HG03280 (cell line): ENCODE results near the gene ITGB3BP.
"Not testable (repeated sequence)": the region's sequence is repeated elsewhere in the genome, so short reads cannot be mapped to it uniquely, and the experiment has no call there.

ENCODE experiments used
- ATAC-seq: cut with Tn5 transposase; IDR thresholded peaks from one replicate; pipeline ENCODE4 v1.9.1; 2021; ENCODE audit warnings: mild to moderate bottlenecking, moderate library complexity; ENCODE audit not compliant: unreplicated experiment

The ITGB3BP gene, protein sequence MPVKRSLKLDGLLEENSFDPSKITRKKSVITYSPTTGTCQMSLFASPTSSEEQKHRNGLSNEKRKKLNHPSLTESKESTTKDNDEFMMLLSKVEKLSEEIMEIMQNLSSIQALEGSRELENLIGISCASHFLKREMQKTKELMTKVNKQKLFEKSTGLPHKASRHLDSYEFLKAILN

DNA sequence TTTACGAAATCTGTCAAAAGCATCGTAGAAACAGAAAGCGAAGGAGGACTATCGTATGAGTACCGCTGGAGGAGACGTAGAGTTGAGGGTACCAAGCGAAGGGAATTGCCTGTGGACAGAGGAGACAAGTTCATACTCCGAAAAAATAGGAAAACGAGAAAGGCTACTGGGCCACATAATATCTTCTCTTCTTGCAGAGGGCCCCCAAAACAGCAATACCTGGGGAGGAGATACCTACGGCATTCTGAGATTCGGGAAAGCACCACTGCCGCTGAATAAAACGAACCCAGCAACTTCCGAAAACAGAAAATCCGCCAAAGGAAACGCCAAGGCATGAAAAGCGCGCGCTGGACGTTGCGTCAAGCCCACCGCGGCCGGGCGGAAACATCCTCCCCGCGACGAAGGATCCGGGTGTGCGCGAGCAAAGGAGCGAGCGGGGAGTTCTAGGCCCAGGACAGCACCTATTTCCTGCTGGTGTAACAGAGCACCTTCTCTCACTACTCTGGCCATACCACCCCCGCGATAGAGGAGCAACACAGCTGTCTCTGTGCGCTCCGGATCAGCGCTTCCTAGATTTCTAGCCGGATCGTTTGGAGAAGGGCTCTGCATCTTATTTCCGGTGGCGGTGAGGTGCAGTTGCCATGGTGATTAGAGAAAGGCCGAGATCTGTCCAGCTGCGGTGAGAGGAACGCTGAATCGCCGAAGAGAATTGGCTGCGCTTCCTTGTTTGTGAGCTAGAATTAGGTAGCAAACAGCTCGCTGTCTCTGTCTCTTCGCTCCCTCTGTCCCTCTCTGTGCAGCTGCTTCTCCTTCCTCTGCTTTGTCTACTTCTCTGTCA lies at the start of gene ITGB3BP, which contains the start of gene EFCAB7:
Gene ITGB3BP, minus strand, starts transcription at position 335 of the 838 bp plus-strand sequence. Its CDS starts 92 bp downstream, at position 243.
Gene EFCAB7, plus strand, starts transcription at position 635 of the 838 bp plus-strand sequence. CDS start 2,048 bp downstream, outside the sequence.
- peak; percentile 87 for ATAC-seq

DNA sequence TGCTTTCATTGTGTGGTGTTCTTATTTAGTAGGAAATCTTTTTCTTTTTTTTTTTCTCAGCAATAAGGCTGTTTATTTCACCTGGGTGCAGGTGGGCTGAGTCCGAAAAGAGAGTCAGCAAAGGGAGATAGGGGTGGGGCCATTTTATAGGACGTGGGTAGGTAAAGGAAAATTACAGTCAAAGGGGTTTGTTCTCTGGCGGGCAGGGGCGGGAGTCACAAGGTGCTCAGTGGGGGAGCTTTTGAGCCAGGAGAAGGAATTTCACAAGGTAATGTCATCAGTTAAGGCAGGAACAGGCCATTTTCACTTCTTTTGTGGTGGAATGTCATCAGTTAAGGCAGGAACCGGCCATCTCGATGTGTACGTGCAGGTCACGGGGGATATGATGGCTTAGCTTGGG lies 49.7 kb upstream of the ITGB3BP start:
- not testable (repeated sequence) for ATAC-seq

DNA sequence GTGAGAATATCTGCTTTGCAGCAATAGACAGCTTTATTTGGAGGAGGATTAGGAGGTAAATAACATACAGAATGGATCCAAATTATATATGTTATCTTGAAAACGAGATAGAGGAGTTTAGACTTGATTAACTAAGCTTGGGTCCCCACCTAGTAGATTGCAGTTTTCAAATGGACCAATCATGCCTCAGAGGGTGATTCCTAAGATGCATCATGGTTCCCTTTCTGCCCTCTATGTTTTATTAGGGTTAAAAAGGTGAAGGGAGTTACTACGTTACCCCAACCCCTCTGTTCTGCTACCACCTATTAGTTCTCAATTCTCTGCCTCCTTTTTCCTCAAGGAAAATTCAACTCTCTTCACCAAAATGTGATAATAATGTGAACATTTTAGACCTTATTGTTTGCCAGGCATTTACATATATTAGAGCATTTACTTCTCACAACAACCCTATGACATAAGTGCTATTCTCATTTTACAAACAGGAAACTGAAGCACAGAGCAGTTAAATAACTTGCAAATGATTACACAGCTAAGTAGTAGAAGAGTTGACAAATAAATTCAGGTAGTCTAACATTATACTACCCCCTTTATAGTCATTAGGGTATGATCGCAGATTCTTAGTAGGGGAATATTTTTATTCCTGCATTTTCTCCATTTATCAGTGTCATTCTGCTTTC lies 46.8 kb upstream of the ITGB3BP start:
- no peak for ATAC-seq

DNA sequence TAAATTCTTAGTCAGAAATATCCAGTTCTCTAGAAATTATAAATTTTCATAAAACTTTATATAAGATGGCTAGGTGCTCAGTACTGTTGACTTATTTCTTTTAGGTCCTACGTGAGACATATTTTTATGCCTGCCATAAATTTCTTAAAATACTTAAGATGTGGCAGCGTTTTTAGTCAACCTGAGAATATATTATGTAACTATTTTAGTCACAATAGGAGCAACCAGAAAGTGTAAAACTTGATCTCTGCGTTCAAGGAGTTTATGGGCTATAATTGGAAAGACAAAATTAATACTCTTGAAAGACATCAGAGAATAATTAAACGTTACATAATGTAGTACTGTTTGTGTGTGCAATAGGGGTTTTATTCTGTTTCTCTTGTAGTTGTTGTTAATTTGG lies 46.0 kb upstream of the ITGB3BP start:
- no peak for ATAC-seq

DNA sequence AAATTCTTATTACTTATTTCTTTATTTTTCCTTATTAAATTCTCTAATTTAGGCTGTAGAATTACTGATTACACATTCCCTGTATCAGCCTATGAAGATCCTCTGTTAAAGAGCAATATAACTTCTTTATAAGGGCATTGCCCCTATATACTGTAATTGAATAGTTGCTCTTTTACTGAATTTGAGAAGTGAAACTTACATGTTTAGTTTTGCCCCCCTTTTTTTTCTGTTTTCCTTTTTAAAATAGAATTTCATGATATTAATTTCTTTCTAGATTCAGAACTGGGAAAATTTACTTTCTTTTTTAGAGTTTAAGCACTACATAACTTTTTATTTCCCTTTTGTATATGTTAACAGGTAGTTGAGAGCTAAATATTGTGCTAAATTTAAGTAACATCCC lies 40.7 kb upstream of the ITGB3BP start:
- no peak for ATAC-seq

DNA sequence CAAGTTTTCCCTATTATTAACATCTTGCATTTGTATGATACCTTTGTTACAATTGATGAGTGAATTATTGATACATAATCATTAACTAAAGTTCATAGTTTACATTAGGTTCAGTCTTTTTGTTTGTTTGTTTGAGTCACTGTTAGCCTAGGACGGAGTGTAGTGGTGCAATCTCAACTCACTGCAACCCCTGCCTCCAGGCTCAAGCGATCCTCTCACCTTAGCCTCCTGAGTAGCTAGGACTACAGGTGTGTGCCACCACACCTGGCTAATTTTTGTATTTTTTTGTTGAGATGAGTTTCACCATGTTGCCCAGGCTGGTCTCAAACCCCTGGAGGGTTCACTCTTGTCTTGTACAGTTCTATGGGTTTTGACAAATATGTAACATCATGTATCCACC lies 36.3 kb upstream of the ITGB3BP start:
- ATAC-seq, result no peak

DNA sequence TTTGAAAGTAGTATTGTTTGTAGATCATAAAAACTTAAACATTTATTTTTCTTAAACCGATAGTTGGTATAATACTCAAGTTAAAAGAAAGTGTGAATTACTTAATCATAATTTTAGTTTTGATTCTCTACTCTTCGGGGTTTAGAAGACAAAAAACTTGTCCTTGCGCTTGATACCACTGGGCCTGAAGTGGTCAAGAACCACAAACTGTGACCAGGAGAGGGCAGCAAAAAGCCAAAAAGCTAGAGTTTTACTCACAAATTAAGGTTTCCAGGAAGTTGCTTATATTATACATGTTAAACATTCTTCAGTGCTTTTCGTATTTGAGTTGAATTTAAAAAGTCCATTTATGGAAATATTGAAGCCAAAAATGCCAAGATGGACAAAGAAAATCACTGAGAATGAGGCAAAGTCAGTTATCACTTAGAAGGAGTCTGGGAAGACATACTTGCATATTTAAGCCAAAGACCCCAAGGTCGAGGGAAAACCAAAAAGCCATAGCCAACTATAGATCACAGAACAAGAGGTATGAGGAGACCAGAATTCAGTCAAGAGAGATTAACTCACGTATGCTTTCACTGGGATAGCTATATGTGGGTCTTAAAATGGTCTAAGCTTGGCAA lies 34.5 kb upstream of the ITGB3BP start:
- no peak for ATAC-seq

DNA sequence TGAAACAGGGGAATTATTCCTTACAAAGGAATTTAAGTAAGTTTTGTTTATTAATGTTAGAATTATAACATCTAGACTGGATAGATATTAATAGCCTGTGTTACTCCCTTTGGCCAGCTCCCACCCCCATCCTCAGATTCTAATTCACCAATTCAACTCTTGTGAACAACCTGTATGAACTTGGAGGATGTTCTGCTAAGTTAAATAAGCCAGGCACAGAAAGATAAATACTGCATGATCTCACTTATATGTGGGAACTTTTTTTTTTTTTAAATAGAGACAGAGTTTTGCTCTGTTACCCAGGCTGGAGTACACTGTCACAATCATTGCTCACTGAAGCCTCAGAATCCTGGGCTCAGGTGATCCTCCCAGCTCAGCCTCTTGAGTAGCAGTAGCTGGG lies 32.5 kb upstream of the ITGB3BP start:
- ATAC-seq, result no peak

DNA sequence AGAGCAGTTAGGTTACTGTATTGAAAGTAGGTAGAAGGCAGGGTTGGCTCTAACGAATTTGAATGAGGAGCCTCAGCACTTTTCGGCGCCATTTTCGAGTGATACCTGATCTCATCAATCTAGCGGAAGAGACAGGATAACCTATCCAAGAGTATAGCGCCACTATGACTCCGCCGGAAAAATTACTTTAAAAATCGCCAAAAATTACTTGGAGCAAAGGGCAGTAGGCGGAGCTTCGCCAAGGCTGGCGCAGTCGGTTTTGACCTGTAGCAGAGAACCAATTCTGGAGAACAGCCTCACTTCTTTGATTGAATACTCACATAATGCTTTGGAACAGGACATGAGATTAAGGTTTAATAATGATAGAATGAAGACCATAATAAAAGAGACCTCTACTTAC lies 25.9 kb upstream of the ITGB3BP start:
- no peak for ATAC-seq

DNA sequence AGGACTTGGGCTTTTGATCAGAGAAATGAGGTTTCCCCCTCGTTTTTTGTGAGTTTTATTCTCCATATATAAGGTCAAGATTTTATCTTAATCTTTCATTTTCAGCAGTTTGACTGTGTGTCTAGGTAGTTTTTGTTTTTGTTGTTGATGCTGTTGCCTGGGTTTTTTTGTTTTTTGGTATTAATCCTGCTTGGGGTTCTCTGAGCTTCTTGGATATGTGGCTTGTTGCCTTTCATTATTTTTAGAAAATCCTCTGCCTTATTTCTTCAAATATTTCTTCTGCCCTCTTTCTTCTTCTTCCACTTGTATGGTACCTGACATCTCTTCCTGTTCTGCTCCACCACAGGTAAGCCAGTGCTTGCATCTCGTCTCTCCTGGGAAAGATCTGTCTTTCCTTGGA lies 25.3 kb upstream of the ITGB3BP start:
- no peak for ATAC-seq

DNA sequence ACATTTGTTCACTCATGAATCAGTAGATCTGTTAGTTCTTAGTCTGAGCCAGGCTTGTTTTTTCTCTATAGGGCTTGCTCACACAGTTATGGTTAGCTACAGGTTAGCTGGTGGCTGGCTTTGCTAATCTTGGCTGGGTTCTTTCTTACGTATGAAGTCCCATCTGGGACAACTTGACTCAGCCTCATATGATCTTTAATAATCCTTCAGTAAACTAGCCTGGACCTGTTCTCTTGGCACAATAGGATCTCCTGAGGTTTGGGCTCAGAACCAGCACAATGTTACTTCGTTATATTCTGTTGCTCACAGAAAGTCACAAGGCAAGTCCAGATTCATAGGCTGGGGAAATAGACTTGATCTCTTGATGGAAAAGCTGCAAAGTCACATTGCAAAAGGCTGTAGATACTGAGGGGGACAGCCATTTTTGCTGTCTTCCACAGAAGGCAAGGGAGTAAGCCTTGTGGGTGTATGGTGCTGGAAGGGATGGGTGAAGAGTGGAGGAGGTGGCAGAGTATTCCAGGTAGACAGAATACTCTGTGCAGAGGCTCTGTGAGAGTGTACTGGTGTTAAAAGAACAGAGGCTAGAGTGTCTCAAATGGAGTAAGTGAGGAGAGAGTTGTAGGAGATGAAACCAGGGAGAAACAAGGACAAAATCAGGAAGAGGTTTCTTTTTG lies 24.7 kb upstream of the ITGB3BP start:
- ATAC-seq, result no peak

DNA sequence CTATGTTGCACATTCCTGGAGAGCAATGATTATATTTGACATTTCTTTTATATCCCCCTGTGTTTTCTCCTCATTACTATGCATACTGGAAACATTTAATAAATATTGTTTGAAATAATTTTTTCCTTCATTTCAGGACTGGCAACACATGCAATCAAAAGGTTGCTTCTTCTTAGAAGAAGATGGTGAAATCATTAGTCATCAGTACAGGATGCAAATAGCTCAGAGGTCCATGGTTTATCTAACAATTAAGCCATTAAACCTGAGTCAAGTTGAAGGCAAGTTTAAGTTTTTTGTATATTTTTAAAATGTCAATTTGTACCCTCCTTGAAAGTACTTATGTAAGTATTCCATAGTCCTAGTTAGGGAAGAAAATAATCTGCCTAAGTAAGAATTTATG lies 22.8 kb upstream of the ITGB3BP start:
- ATAC-seq, result no peak

DNA sequence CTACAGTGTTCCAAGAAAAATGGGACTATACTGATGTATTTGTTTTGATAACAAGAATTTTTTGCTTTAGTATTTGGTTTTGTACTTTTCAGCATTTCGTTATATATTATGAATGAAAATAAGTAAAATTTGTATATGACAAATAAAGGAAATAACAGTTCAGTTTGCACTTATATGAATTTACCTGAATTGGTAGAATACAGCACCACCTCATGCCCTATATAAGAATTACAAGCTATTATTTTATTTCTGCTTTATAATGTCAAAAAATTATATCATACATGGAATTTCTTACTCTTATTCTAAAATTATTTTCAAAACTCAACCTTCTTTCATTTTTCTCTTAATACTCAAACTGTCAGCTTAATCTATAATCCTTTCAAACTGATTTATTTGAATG lies 14.9 kb upstream of the ITGB3BP start:
- ATAC-seq, result no peak

DNA sequence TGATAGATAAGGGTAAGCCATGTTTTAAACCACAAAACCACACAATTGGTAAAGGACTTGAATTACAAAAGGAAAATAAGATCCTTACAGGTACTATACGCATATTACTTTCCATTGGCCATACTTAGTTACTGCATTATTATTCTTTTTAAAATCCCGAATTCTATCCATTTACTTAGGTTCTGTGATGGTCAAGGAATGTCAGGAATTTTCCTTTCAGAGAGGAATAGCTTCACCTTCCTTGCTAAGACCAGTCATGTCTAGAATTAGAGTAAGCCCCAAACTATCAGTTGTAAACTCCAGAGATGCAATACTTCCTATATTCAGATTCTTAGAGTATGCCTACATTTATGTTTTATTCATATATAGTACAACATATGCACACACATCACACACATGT lies 14.0 kb upstream of the ITGB3BP start:
- no peak for ATAC-seq

DNA sequence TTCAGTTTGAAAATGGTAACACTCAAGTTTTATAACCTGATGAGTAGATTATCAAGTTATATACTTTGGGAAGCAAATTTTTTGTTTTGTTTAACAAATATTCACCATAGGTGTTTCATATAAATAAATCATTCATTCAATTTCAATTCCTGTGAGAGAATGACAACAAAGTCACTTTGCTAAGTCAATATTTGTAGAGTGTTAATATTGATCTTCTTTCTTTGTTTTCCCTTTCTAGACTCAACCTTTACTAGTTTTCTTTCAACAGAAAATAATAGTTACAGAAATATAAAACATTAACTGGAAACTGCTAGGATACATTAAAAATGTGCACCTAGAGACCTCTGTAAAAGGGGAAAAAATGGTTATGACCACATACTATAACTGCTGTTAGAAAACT lies 11.4 kb upstream of the ITGB3BP start:
- ATAC-seq, result no peak

DNA sequence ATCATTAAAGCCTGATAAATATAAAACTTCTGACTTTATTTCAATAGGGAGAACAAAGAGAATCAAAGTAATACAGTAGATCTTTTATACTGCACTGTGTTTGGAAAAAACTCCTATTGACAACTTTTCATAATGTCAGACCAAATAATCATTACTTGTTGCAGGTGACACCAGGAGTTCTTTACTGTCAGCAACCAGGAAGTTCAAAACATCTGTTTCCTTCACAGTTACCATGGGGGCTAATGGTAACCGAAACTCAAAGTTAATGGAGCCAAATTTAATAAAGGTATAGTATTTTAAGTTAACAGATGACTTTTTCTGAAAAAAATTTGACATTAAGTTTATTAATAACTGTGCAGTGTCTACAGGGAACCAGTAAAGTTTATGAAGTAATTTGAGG lies 10.9 kb upstream of the ITGB3BP start:
- ATAC-seq, result no peak

DNA sequence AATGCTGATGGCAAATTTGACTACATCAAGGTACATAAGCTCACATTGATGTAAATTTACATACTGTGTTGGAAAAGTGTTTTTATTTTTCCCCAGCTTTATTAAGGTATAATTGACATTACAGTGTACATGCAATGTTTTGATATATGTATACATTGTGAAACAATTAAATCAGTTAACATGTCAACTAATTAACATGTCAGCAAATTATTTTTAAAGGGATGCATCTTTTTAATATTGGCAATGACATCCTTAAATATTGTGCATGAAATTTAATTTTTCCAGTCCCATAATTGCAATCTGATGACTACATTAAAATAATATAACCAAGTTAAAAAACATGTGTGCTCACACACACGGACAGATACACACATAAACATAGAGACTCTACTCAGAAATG lies 9.7 kb upstream of the ITGB3BP start:
- no peak for ATAC-seq

DNA sequence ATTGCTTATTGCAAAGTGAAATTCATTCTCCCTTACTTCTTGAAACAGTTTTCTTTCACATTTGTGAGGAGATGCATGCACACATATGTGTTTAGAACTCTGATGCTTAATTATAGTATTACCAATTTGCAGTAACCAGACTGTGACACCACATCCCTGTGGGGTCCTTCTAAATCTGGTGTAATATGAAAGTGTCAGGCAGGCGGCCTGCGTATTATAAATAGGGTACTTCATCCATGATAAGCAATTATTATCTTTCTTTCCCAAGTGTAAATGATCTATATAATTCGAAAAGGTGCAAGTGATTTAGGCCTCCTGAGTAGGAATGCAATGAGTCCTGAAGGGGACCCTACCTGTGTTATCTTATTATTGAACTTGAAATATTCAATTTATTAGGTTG lies 1.2 kb upstream of the ITGB3BP start:
- no peak for ATAC-seq

DNA sequence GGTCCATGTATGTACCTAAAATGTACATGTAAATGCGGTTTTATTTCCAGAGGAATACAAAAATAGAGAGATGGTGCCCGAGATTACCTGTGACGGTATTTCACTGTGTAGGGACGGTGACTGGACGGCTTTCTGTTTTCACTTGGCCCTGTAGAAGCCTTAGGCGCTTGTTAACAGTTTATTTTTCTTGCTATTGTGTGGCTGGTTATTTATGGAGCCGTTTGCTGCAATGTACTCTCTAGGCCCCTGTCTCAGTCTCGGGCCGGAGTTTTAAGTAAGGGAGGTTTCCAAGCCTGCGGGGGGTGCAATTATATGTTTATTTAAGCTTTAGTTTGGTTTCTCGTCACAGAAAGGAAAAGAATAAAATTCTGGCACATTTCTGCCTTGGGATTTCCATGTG lies 713 bp upstream of the ITGB3BP start:
- ATAC-seq, result peak; percentile 26

DNA sequence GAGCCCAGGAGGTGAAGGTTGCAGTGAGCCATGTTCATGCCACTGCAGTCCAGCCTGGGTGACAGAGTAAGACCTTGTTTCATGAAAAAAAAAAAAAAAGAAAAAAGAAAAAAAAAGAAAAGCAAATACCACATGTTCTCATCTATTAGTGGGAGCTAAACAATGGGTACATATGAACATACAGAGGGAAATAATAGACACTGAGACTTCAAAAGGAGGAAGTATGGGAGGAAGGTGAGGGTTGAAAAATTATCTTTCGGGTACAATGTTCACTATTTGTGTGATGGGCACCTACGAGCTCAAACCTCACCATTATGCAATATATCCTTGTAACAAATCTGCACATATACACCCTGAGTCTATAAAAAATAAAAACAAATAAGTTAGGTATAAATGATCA lies 6.4 kb downstream of the ITGB3BP start:
- no peak for ATAC-seq

DNA sequence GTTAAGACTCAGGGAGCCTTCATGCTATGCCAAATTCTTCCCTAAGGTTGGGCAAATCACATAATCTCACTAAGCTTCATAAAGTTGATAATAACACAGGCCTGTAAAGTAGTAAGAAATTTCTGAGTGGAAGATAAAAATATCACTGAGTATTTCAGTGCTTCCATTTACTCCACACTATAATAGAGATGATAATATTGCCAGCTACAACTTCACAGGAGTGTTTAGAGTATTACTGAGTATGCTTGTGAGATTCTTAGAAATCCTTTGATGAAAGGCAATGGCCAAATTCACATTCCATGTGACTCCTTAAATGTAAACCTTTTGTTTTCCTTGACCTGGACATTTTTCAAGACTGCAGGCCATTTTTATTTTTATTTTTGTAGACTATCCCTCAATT lies 10.4 kb downstream of the ITGB3BP start:
- no peak for ATAC-seq
